Right lobe of liver (tissue), 4 donors: Measurements from ENCODE around the gene DIP2C.

ENCODE experiments used
- POLR2A ChIP-seq: fragments of 450-650 bp; IDR thresholded peaks from one replicate; pipeline ENCODE4 v1.6.1; 2017; ENCODE audit warnings: antibody characterized with exemption, mild to moderate bottlenecking
- TF ChIP-seq, protein P1 (sequence below), 4 donors: fragments of 200-600 bp in 3 of 4; fragments of 450-650 bp in 1 of 4; IDR thresholded peaks; one replicate each; pipeline versions ENCODE4 v1.5.1 to v1.8.0; 2016 to 2022; ENCODE audit warnings: antibody characterized with exemption in 4 of 4, mild to moderate bottlenecking in 2 of 4
- donor health status: DM: no; HTN: no; CAD: no.
- donor health status: DM: no; HTN: no; CAD: no.
- donor health status: DM: no; HTN: yes; CAD: no.

DNA sequence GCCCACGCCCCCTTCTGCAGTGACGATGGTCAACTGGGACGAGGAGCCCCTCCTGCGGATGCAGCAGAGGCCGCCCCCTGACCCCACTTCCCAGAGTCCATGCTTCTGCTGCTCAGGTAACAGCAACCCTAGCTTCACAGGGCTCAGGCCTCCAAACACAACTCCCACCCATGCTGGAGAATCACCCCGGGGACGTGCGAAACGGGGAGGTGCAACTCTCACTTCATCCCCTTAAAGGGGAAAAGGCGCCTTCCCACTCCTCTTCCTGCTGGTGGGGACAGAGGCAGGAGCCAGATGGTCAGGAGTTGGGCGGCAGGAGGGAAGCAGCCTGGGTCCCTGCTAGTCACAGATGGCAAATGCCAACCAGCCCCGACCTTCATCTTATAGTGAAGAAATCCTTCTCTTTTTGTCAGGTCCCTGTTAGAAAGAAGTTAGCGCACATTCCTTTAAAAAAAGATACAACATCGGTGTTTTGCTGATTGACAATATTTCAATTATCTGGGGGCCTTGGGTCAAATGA, 155.4 kb downstream of the DIP2C start:
- TF ChIP-seq, protein P1, sequence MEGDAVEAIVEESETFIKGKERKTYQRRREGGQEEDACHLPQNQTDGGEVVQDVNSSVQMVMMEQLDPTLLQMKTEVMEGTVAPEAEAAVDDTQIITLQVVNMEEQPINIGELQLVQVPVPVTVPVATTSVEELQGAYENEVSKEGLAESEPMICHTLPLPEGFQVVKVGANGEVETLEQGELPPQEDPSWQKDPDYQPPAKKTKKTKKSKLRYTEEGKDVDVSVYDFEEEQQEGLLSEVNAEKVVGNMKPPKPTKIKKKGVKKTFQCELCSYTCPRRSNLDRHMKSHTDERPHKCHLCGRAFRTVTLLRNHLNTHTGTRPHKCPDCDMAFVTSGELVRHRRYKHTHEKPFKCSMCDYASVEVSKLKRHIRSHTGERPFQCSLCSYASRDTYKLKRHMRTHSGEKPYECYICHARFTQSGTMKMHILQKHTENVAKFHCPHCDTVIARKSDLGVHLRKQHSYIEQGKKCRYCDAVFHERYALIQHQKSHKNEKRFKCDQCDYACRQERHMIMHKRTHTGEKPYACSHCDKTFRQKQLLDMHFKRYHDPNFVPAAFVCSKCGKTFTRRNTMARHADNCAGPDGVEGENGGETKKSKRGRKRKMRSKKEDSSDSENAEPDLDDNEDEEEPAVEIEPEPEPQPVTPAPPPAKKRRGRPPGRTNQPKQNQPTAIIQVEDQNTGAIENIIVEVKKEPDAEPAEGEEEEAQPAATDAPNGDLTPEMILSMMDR (IDR thresholded peaks at IDR 0.05): no peak
- no peak for TF ChIP-seq POLR2A
